HCT116 (cell line): ENCODE measurements around the gene TLE4. TPM values are rescaled to one million over a fixed set of nuclear protein-coding genes. Genes with fewer than 3 reads are reported as not detected.

Experiments
- ATAC-seq: fragments of 200-7000 bp; cut with Tn5 transposase; 2 replicates; pipeline ENCODE4 v1.9.1; 2020; ENCODE audit warnings: mild to moderate bottlenecking, moderate library complexity
- BruUV-seq: library from RNA; stranded (reverse); fragments of 400-500 nt; replicated peaks from 2 replicates; lab custom pipeline; 2021; lab: Mats Ljungman, UMichigan
- CTCF ChIA-PET: fragments of 300-600 bp; sonication (Branson Sonifier 250); formaldehyde crosslinking; loops from one replicate; lab custom pipeline; 2021; ENCODE audit warnings: antibody characterized with exemption; lab: Charles Lee
- POLR2A ChIA-PET: fragments of 300-600, 350-600 bp; sonication (Branson Sonifier 250); formaldehyde crosslinking; loops from one replicate; lab custom pipeline; 2021; ENCODE audit warnings: antibody characterized with exemption; lab: Charles Lee
- RAD21 ChIA-PET, 2 experiments: fragments of 300-600 bp; sonication (Branson Sonifier 250); formaldehyde crosslinking; loops; one replicate each; lab custom pipeline; 2023; ENCODE audit warnings: low total read pairs in 2 of 2; ENCODE audit not compliant: uncharacterized antibody in 2 of 2, unreplicated experiment in 2 of 2, low non-redundant PET in 1 of 2; lab: Charles Lee
- DNase-seq: peaks from one replicate; pipeline ENCODE4 v3.0.0-alpha.2; 2010; ENCODE audit warnings: low read depth, low spot score
- H2AFZ ChIP-seq: fragments of 200-600 bp; shearing (Covaris generic), sonication (generic); 2 replicates; pipeline ENCODE4 v1.6.1; 2017; ENCODE audit warnings: low read depth, mixed run types, mixed read lengths, antibody characterized with exemption, low read length; ENCODE audit not compliant: poor library complexity, severe bottlenecking
- H3K27ac ChIP-seq: 2 replicates; pipeline ENCODE4 v1.5.1; 2012; ENCODE audit warnings: low read depth, low read length
- H3K27me3 ChIP-seq: fragments of 200-600 bp; sonication (generic); 2 replicates; pipeline ENCODE4 v1.6.1; 2016; ENCODE audit warnings: mixed run types, low read length, mixed read lengths; ENCODE audit not compliant: insufficient read depth
- H3K36me3 ChIP-seq, 2 experiments: fragments of 200-500 bp in 1 of 2; fragments of 200-600 bp in 1 of 2; sonication (Bioruptor generic) in 1 of 2; sonication (generic) in 1 of 2; 2 replicates each; pipeline versions ENCODE4 v1.5.1 to v1.6.1; 2014 to 2016; ENCODE audit warnings: low read length in 2 of 2, inconsistent platforms in 1 of 2, mixed read lengths in 1 of 2, mixed run types in 1 of 2; ENCODE audit not compliant: insufficient read depth in 2 of 2, control insufficient read depth in 1 of 2
- H3K4me1 ChIP-seq, 2 experiments: fragments of 200-600 bp in 1 of 2; sonication (generic) in 1 of 2; 2 replicates each; pipeline versions ENCODE4 v1.5.1 to v1.6.1; 2012 to 2017; ENCODE audit warnings: low read length in 2 of 2, inconsistent platforms in 1 of 2, mild to moderate bottlenecking in 1 of 2, mixed read lengths in 1 of 2, mixed run types in 1 of 2, moderate library complexity in 1 of 2; ENCODE audit not compliant: insufficient read depth in 2 of 2, control insufficient read depth in 1 of 2
- H3K4me2 ChIP-seq: fragments of 200-600 bp; sonication (generic); 2 replicates; pipeline ENCODE4 v1.6.1; 2017; ENCODE audit warnings: mixed run types, low read length, mixed read lengths
- H3K4me3 ChIP-seq, 2 experiments: fragments of 200-600 bp in 1 of 2; sonication (generic) in 1 of 2; replicated peaks in 1 of 2; 2 replicates each; pipeline ENCODE4 v1.5.1; 2011 to 2016; ENCODE audit warnings: low read length in 2 of 2, control low read depth in 1 of 2, low read depth in 1 of 2, mild to moderate bottlenecking in 1 of 2, mixed read lengths in 1 of 2, mixed run types in 1 of 2
- H3K79me2 ChIP-seq: fragments of 200-600 bp; sonication (generic); 2 replicates; pipeline ENCODE4 v1.6.1; 2017; ENCODE audit warnings: mild to moderate bottlenecking, mixed run types, low read length, moderate library complexity, mixed read lengths; ENCODE audit not compliant: insufficient read depth
- H3K9ac ChIP-seq: fragments of 200-600 bp; sonication (generic); 2 replicates; pipeline ENCODE4 v1.6.1; 2016; ENCODE audit warnings: low read length, mixed read lengths
- H3K9me2 ChIP-seq: fragments of 200-600 bp; sonication (generic), shearing (Covaris generic); 2 replicates; pipeline ENCODE4 v1.6.1; 2017; ENCODE audit warnings: mixed run types, mild to moderate bottlenecking, moderate library complexity; ENCODE audit not compliant: insufficient read depth
- H3K9me3 ChIP-seq, 2 experiments: fragments of 200-500 bp in 1 of 2; fragments of 200-600 bp in 1 of 2; sonication (Bioruptor generic) in 1 of 2; sonication (generic) in 1 of 2; 2 replicates each; pipeline ENCODE4 v1.6.1; 2014 to 2017; ENCODE audit warnings: low read length in 2 of 2, mixed read lengths in 2 of 2, inconsistent platforms in 1 of 2, low read depth in 1 of 2, mild to moderate bottlenecking in 1 of 2, mixed run types in 1 of 2, moderate library complexity in 1 of 2; ENCODE audit not compliant: control insufficient read depth in 1 of 2, insufficient read depth in 1 of 2
- H4K20me1 ChIP-seq: fragments of 200-600 bp; sonication (generic), shearing (Covaris generic); 2 replicates; pipeline ENCODE4 v1.6.1; 2017; ENCODE audit warnings: mixed run types, mild to moderate bottlenecking, moderate library complexity; ENCODE audit not compliant: insufficient read depth
- ATF3 ChIP-seq: IDR thresholded peaks from 2 replicates; pipeline ENCODE4 v1.6.1; 2012
- CBX3 ChIP-seq: IDR thresholded peaks from 2 replicates; pipeline ENCODE4 v1.6.1; 2012; ENCODE audit warnings: low read depth
- CEBPB ChIP-seq: IDR thresholded peaks from 2 replicates; pipeline ENCODE4 v1.6.1; 2012; ENCODE audit warnings: low read depth
- EGR1 ChIP-seq: IDR thresholded peaks from 2 replicates; pipeline ENCODE4 v1.6.1; 2012; ENCODE audit warnings: low read depth
- ELF1 ChIP-seq: IDR thresholded peaks from 2 replicates; pipeline ENCODE4 v1.6.1; 2012; ENCODE audit warnings: low read depth, borderline replicate concordance
- EZH2 ChIP-seq: fragments of 200-600 bp; sonication (generic); IDR thresholded peaks from 2 replicates; pipeline ENCODE4 v1.6.1; 2017; ENCODE audit warnings: antibody characterized with exemption, mixed run types
- EZH2phosphoT487 ChIP-seq: fragments of 200-600 bp; IDR thresholded peaks from 2 replicates; pipeline ENCODE4 v1.6.1; 2018; ENCODE audit warnings: antibody characterized with exemption, borderline replicate concordance
- JUND ChIP-seq: IDR thresholded peaks from 2 replicates; pipeline ENCODE4 v1.6.1; 2012
- MAX ChIP-seq: IDR thresholded peaks from 2 replicates; pipeline ENCODE4 v1.6.1; 2012
- POLR2A ChIP-seq: IDR thresholded peaks from 2 replicates; pipeline ENCODE4 v1.7.0; 2011; ENCODE audit warnings: borderline replicate concordance; ENCODE audit not compliant: insufficient read depth, insufficient read length; ENCODE audit errors: extremely low read depth
- POLR2AphosphoS5 ChIP-seq: IDR thresholded peaks from 2 replicates; pipeline ENCODE4 v1.6.1; 2011; ENCODE audit warnings: mild to moderate bottlenecking, low read depth, low read length, moderate library complexity
- RAD21 ChIP-seq: IDR thresholded peaks from 2 replicates; pipeline ENCODE4 v1.6.1; 2012; ENCODE audit warnings: low read depth, mild to moderate bottlenecking
- SRF ChIP-seq: IDR thresholded peaks from 2 replicates; pipeline ENCODE4 v1.6.1; 2012; ENCODE audit warnings: low read depth
- ZNF274 ChIP-seq: fragments of 200-500 bp; sonication (Bioruptor generic); IDR thresholded peaks from 2 replicates; pipeline ENCODE4 v1.6.1; 2014; ENCODE audit warnings: mild to moderate bottlenecking, low read depth, low read length, inconsistent platforms
- intact Hi-C: fragments of 100-400 bp; cut with micrococcal nuclease; formaldehyde crosslinking; loops from 2 replicates; pipeline ENCODE4 v1.10.0; 2022
- total RNA-seq: library from RNA; stranded (reverse); gene quantifications from one replicate; pipeline ENCODE4 v1.2.1, GENCODE V29; 2021; ENCODE audit not compliant: unreplicated experiment
- TF ChIP-seq, protein P1 (sequence below): IDR thresholded peaks from 2 replicates; pipeline ENCODE4 v1.6.1; 2012; ENCODE audit warnings: low read depth

The TLE4 gene
- total RNA-seq, 1 experiment from 2014 or later: 0.39 TPM

GRCh38 chr9:79537838-79538237 is 33.9 kb upstream of the TLE4 start:
- no peak overlapping the region for H3K27ac ChIP-seq
- no peak overlapping the region for H3K9ac ChIP-seq
- ATAC-seq: no peak
- H3K79me2 ChIP-seq: no peaks in the 10 kb centered on the region
- no TSS peak for BruUV-seq
- ChIA-PET POLR2A (no interaction called here), CTCF (no interaction called here), RAD21 (no interaction called here)
- no peak overlapping the region for H2AFZ ChIP-seq
- no peak for DNase-seq
- no peaks in the 10 kb centered on the region for H3K9me2 ChIP-seq
- H3K4me1 ChIP-seq: no peaks in the 10 kb centered on the region
- TF ChIP-seq SRF (no peak), POLR2AphosphoS5 (no peak), ELF1 (no peak), POLR2A (no peak), EZH2phosphoT487 (no peak), CBX3 (no peak), EZH2 (no peak), ZNF274 (no peak), RAD21 (no peak), EGR1 (no peak), CEBPB (no peak), ATF3 (no peak), JUND (no peak), MAX (no peak)
- TF ChIP-seq, protein P1, sequence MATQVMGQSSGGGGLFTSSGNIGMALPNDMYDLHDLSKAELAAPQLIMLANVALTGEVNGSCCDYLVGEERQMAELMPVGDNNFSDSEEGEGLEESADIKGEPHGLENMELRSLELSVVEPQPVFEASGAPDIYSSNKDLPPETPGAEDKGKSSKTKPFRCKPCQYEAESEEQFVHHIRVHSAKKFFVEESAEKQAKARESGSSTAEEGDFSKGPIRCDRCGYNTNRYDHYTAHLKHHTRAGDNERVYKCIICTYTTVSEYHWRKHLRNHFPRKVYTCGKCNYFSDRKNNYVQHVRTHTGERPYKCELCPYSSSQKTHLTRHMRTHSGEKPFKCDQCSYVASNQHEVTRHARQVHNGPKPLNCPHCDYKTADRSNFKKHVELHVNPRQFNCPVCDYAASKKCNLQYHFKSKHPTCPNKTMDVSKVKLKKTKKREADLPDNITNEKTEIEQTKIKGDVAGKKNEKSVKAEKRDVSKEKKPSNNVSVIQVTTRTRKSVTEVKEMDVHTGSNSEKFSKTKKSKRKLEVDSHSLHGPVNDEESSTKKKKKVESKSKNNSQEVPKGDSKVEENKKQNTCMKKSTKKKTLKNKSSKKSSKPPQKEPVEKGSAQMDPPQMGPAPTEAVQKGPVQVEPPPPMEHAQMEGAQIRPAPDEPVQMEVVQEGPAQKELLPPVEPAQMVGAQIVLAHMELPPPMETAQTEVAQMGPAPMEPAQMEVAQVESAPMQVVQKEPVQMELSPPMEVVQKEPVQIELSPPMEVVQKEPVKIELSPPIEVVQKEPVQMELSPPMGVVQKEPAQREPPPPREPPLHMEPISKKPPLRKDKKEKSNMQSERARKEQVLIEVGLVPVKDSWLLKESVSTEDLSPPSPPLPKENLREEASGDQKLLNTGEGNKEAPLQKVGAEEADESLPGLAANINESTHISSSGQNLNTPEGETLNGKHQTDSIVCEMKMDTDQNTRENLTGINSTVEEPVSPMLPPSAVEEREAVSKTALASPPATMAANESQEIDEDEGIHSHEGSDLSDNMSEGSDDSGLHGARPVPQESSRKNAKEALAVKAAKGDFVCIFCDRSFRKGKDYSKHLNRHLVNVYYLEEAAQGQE: no peak
- H3K4me3 ChIP-seq: no peak overlapping the region
- H3K36me3 ChIP-seq: no peaks in the 10 kb centered on the region
- H3K9me3 ChIP-seq: peaks cover 6 to 16% of the 10 kb centered on the region in 2 experiments; a peak in 2 of 4 replicates
- intact Hi-C loops: no loop called here
- no peaks in the 10 kb centered on the region for H4K20me1 ChIP-seq
- no peaks in the 10 kb centered on the region for H3K27me3 ChIP-seq
- H3K4me2 ChIP-seq: no peak overlapping the region
